Ramos (cell line): Measurements from ENCODE around the gene DNAI4.
"Not testable (repeated sequence)": the region's sequence is repeated elsewhere in the genome, so short reads cannot be mapped to it uniquely, and the experiment has no call there.

Experiments used
- in situ Hi-C: fragments of 300-500 bp; cut with MboI; formaldehyde crosslinking; loops from one replicate; pipeline ENCODE4 v1.14.3; 2022; ENCODE audit warnings: low sequenced_read_pairs; ENCODE audit not compliant: unreplicated experiment

Gene DNAI4

GRCh38 chr1:66848193-66848592, 76.5 kb downstream of the DNAI4 start:
- in situ Hi-C loops = no loop called here

- in situ Hi-C loops = no loop called here
Observed at GRCh38 chr1:66840929-66841328, 83.7 kb downstream of the DNAI4 start.

- in situ Hi-C loops = no loop called here
Observed at GRCh38 chr1:66834926-66835325, 89.7 kb downstream of the DNAI4 start.

GRCh38 chr1:66833112-66833511, 91.5 kb downstream of the DNAI4 start:
- in situ Hi-C loops = no loop called here

- in situ Hi-C loops = no loop called here
Observed at GRCh38 chr1:66831529-66832239, 93.0 kb downstream of the DNAI4 start.

GRCh38 chr1:66824771-66825170, 99.9 kb downstream of the DNAI4 start:
- in situ Hi-C loops = no loop called here

- in situ Hi-C loops = no loop called here
Observed at GRCh38 chr1:66809736-66810326, 114.8 kb downstream of the DNAI4 start.

- in situ Hi-C loops = no loop called here
Observed at GRCh38 chr1:66809245-66809644, 115.4 kb downstream of the DNAI4 start.

GRCh38 chr1:66795839-66796238, 128.8 kb downstream of the DNAI4 start:
- in situ Hi-C loops = not testable (repeated sequence)

GRCh38 chr1:66791621-66792610, 132.7 kb downstream of the DNAI4 start:
- in situ Hi-C loops = no loop called here

- in situ Hi-C loops = no loop called here
Observed at GRCh38 chr1:66788231-66788939, 136.3 kb downstream of the DNAI4 start.

GRCh38 chr1:66787641-66788040, 137.0 kb downstream of the DNAI4 start:
- in situ Hi-C loops = no loop called here

GRCh38 chr1:66785800-66786199, 138.9 kb downstream of the DNAI4 start:
- in situ Hi-C loops = not testable (repeated sequence)

GRCh38 chr1:66779475-66780078, 145.1 kb downstream of the DNAI4 start:
- in situ Hi-C loops = no loop called here

GRCh38 chr1:66778969-66779368, 145.7 kb downstream of the DNAI4 start:
- in situ Hi-C loops = no loop called here

GRCh38 chr1:66778266-66778665, 146.4 kb downstream of the DNAI4 start:
- in situ Hi-C loops = no loop called here

GRCh38 chr1:66777831-66778230, 146.8 kb downstream of the DNAI4 start:
- in situ Hi-C loops = no loop called here

- in situ Hi-C loops = no loop called here
Observed at GRCh38 chr1:66775646-66776045, 149.0 kb downstream of the DNAI4 start.

GRCh38 chr1:66774438-66774837, 150.2 kb downstream of the DNAI4 start:
- in situ Hi-C loops = loop anchor here (25.0 kb wide), 1 partner anchor 213 kb away; no protein-coding TSS in a partner anchor

- in situ Hi-C loops = loop anchor here (25.0 kb wide), 1 partner anchor 214 kb away; no protein-coding TSS in a partner anchor
Observed at GRCh38 chr1:66773227-66773626, 151.4 kb downstream of the DNAI4 start.
